Myocyte (in vitro differentiated cells): ENCODE measurements around the gene NKX6-1. TPM values are rescaled to one million over a fixed set of nuclear protein-coding genes. Genes with fewer than 3 reads are reported as not detected.

Experiments
- DNase-seq: peaks from one replicate; pipeline ENCODE4 v3.0.0-alpha.2; 2012; ENCODE audit warnings: low read depth
- total RNA-seq: library from RNA; depleted of rRNA; stranded (reverse); fragments of >200 nt; gene quantifications from 2 replicates; pipeline ENCODE4 v1.2.3, GENCODE V29; 2014

Gene NKX6-1
- total RNA-seq, 1 donor from 2014 or later = 0.94 TPM

DNA sequence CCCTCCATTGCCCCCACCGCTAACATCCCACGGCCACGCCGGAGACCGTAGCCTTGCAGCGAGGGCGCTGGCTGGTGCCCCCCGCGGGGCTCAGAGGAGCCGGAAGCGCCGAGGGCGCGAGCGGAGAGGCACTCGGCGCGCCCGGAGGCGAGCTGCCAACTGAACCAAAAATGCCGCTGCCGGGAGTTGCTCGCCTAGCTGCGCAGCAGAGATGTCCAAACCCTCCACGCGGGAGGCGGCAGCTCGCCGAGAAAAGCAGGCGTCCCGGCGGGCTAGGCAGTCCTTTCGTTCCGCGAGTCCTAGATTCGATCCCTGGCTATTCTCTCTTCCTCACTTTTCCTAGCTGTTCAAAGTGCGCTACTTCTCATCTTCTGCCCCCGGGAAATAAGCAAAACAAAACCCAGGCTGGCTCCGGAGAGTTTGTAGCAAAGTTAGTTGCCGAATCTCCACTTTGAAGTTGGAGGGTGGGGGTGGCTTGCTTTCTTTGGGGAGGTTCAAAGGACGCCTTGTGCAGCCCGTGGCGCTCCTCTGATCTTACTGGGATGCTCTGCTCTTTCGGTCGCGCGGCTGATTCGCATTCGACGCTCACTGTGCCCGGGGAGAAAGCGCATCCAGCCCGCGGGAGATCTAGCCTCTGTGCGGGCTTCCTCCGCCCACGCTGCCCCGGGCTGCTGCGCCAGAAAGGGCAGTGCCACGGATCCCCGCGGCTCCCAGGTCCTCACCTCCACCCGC lies 723 bp downstream of the NKX6-1 start:
- peak; percentile 38 for DNase-seq

DNA sequence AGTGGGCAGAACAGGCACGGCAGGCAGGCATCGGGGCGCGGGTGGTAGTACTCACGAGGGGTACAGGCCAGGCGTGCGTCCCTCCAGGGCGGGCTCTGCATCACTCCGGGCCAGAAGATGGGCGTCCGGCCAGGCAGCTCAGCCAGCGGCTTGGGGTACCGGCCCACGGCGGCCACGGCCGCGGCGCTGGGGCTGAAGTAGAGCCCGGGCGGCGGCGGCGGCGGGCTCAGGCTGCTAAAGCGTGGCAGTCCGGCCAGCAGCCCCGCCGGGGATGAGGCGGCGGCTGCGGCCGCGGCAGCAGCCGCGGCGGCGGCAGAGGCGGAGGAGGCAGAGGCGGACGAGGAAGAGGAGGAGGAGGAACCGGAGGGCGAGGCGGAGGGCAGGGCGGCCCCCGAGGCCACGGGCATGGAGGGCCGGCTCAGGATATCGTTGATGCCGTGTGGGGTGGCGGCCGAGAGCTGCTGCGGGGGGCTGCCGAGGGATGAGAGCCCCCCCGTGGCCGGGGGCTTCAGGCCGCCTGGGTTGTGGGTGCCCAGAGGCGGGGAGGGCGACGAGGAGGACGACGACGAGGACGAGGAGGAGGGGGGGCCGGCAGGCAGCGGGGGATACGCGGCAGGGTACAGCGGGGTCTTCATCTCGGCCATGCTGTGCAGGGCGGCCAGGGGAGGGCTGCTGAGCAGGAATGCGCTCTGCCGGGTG lies 1.4 kb downstream of the NKX6-1 start:
- DNase-seq = no peak

DNA sequence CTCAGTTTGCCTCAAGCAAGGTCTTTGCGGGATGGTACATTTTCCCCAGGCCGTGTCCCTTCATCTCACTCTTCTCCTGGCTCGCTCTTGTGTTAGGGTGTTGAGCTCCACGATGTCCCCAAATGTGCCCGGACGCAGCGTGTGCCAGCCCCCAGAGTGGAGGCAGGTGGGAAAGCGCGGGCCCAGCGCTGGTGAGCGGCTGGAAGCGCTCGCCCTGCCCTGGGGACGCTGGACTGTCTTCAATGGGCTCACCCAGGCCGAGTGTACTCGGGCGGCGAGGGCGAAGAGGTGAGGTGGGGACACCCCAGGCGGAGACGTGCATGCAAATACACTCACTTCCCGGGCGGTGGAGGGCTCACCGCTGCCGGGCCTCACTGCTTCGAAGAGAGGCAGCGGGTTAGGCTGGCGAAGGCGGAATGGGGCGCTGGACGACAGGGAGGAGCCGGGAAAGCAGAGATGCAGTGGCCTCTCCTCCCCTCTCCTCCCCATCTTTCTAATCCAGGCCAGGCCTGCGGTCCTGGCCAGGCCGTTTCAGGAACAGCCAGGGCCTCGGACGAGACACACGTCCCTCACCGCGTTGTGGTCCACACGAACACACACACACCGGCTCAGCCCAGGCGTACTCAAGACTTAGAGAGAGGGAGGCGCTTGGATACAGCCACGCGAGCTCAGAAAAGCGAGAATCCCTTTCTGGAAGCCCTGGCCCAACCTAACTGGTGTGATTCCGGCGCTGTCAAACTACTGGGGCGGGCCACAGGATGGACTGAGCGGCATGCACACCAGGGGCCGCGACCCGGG lies 2.2 kb downstream of the NKX6-1 start:
- DNase-seq = no peak

DNA sequence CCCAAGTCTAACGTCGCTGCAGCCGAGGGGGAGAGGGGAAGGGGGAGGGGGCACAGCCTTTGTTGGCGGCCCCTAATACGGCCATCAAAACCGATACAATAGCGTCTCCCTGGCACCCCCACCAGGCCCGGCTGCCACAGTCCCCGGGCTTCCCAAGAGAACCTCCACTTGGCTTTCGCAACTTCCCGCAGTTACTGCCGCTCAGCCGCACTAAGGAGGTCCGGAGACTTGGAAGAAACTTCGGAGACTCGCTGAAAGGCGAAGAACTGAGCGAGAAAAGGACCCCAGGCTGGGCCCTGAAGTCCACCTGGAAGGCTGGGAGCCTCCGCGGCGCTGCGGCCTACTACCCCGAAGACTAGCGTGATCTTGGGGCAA lies 2.8 kb downstream of the NKX6-1 start:
- no peak for DNase-seq

DNA sequence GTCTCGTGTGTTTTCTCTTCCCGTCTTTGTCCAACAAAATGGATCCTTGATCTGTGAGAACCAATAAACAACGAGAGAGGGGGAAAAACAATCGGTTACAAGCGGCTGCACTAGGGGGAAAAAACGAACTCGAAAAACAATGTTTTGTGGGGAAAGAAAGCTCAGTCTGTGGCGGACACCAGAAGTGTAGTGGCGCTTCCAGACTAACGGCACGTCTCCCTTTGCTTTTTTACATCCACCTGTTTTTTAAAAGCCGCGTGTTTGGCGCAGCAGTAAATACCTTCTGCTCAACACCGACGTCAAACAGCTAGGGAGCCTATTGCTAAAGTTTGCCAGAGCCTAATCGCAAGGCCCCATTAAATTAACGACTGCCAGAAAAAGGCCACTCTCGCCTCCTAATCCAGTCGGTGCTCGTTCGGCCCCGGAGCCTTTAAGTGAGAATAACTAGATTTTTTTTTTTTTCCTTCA lies 3.3 kb downstream of the NKX6-1 start:
- no peak for DNase-seq

DNA sequence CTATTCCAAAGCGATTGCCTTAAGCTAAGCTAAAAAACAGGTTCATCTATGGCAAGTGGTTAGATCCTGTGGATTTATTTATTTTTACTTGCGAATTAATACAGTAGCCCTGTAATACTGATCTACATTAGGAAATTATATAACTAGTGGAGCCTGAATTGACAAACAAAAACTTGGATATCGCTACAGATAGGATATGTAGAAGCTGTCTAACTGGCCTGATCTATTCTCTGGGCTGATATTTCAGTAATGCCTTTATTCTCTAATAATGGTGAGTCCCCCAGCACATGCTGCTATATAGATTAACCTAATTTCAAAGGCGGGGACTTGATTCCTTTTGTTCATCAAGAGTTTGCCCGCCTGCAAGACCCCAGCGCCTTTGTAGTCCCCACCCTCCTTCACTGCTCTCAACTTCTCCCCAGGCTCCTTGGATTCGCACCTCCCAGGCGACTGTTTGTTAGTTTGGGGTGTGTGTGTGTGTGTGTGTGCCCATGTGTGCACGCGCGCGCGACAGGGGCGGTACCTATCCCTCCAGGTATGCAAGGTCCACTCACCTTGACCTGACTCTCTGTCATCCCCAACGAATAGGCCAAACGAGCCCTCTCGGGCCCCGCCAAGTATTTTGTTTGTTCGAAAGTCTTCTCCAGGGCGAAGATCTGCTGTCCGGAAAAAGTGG lies 3.8 kb downstream of the NKX6-1 start:
- DNase-seq = no peak

DNA sequence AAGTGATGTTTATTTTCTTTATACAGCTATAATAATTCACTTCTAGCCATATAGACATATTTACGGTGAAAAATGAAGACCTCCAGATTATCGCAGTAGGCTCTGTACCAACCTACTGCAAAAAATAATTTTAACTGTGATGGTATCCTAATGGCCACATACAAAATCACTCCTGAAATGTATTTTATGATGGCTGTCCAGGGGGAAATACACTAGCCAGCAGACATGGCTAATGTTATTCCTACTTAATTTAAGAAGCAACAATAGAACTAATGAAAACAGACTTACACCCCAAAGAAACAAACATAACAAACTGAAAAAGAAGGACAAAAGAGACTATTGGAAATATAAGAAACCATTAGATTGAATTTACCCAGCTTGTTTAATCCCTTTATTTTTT lies 4.6 kb downstream of the NKX6-1 start:
- DNase-seq = no peak

DNA sequence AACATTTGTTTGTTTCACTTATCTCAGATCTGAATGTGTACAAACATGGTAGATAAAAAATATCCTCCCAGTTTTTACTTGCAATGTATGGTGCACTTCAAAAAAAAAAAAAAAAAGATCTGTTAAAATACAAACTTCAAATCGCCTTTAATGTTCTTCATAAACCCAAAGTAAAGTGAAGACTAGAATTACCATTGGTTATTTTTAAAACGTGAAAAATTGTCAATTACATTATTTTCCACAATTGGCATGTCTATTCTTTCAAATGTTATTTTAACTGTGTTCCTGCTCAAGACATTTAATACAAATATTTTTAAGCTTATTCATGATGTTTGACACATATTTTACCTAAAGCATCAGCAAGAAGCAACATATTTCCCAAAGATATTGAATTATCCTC lies 5.0 kb downstream of the NKX6-1 start:
- DNase-seq = no peak

DNA sequence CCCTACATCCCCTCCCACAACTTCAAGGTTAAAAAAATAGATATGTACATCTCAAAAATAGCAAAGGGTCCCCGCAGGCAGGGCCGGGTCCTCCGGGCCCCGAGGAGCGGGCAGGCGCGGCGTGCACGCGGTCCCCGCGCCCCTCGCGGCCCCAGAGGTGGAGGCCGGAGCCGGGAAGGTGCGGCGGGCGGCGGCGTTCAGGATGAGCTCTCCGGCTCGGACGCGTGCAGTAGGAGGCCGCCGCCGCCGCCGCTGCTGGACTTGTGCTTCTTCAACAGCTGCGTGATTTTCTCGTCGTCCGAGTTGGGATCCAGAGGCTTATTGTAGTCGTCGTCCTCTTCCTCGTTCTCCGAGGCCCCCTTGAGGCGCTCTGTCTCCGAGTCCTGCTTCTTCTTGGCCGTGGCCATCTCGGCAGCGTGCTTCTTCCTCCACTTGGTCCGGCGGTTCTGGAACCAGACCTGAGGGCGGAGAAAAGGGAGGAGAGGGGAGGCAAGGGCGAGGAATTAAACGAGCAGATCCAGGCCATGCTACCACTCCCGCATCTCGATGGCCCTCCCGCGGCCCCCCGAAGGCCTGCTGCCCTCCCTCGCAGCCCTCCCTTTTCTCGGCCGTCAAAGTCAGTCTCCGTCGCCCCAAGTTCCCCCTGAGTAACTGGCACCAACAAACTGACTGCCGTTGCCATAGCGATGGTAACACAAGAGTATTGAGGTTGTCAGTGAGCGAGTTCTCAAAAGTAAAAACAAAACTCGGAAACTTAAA lies 5.8 kb downstream of the NKX6-1 start:
- peak; percentile 48 for DNase-seq

DNA sequence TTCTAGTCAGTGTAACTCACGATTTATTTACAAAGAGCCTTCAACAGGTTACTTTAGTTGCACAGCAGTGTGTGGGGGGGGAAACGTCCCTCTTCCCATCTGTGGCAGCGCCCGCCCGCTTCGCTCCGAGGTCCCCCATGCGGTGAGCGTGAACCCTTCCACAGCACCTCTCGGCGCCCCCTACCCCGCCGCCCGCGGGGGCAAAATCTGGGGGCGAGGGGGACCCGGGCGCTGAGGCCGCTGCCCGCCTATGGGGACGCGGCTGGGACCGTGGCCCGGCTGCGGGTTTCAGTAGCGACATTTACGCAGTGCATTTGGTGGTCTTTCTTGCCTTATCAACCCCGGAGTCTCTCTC lies 6.4 kb downstream of the NKX6-1 start:
- DNase-seq = no peak

DNA sequence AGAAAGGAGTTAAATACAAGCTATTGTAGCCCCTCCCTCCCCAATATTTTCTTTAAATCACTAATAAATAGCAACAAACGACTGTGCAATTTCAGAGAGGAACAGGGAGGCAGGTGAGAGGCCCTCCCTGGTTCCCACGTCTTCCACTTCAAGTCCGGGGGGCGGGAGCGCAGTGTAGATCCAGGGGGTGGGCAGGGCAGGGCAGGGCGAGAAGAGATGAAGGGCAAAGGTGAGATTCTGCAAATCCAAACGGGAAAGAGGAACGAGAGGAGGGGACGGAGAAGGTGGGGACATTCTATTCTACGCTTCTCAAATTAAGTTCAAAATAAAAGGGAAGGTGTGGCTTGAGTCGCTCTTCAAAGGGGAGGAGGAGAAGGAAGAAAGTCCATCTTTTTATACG lies 6.8 kb downstream of the NKX6-1 start:
- no peak for DNase-seq

DNA sequence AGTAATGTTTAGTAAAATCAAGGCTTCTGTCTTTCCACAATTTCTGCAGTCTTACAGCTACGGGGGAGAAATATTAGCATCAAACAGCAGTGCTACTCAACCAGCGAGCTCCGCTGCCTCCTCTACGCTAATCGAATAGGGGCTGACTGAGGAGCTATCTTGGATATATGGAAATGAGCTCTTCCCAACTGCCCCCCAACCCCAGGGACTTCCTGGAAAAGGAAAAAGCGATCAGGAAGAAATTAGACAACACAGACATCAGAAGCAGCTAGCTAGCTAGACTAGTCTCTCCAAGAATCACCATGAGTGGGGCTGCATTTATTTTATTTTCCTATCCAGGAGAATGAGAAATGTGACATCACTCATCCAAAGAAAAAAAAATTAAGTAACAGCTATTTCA lies 7.6 kb downstream of the NKX6-1 start:
- DNase-seq = no peak

DNA sequence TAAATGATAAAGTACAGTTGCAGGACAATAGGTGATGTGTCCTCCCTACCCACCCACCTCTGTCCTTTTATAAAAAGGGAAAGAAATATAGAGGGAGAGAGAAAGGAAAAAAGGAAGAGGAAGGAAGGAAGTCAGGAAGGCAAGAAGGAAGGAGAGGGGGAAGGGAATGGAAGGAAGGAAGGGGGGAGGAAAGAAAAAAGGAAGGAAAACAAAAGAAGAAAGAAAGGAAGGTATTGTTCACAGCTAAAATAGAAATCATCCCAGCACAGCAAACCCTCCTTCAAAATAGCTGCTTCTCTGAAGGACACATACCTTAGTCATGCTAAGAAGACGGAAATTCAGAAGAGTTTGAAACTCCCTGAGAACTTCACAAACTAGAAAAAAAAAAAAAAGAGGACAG lies 8.4 kb downstream of the NKX6-1 start:
- DNase-seq = no peak

DNA sequence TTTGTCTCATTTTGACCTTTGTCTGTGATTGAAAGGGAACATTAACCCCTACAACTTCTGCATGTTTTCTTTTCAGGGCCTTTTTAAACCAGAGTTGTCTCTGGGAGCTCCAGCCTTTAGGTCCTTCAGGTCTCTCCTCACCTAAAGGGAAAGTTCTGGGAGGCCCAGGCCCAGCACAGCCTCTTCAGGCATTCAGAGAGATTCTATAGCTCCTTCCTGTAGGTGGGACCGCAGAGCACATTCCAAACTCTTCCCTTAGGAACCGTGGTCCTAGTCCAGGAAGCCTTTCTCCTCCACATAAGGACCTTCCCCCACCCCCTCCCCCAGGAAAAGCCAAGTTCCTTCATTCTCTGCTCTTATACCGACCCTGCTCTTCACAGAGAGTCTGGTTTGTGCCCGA lies 14.9 kb downstream of the NKX6-1 start:
- no peak for DNase-seq

DNA sequence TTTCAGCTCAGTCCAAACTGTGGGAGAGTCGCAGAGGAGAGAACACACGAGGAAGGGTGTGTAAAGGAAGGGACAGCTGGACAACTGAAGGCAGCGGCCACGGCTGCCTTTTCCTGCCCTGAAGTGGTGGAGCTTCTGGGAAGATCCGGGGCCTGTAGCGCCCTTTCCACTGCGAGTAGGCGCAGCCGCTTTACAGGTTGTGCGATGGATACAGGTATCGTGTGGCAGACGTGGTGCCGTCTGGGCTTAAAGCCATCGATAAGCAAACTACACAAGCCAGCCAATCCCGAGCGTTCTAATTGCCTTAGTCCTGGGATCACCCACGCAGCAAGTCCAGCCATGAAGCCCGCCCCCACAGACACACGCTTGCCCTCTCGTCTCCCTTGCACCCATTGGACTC lies 15.4 kb downstream of the NKX6-1 start:
- DNase-seq = no peak

DNA sequence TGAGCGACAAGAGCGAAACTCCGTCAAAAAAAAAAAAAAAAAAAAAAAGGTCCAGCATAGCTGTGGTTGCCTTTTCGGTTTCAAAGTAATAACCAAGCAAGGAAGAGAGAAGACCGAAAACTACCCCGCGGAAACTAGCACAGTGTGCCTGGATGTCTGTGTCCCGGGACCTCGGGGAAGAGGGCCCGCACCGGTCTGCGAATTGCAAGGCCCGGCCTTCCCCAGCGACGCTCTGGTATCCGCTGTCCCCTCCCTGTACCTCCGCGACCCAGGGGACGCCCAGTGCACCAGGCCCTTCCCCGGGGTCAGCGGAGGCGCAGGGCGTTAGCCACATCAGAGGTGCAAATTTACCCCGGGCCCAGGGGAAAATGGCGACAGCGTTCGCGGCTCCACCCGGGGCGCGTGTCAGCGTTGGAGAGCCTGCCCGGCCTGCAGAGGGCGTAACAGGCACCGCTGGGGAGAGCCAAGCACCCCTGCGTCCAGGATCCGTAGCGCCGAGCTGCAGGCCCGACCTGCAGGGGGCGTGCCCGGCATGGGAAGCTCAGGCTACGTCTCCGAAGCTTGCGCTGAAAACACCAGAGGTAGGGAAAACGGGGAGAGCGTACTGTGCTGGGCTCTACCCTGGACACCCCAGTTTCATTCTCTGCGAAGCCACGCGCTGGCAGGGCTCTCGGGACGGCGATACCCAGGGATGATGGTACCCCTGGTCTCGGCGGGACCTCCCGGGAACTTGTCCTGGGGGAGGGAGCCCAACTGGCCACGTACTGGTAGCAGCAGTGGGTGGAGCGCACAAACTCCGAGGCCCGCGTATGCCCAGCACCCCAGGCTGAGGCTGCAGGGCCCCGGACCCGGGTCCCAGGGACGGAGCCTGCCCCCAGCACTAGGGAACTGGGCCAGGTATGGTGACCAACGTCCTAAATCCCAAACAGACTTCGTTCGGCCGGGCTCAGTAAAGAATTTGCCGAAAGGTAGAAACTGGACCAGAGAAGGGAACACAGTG lies 16.2 kb downstream of the NKX6-1 start:
- DNase-seq = peak; percentile 23

DNA sequence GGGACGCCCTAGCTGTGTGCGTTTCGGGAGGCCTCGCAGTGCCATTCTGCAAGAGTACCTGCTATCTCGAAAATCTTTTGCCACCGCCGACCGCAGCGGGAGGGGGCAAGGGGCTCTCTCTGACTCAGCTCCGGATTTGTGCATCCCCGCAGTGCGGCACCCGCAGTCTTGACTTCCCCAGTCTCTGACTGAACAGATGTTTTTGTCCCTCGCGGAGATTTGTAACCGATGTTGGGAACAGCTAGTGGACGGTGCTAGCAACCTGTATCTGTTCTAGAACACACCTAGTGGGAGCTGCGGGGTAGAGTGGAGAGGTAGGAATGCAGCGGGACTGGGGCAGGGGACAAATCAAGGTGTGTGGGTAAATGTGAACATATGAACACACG lies 17.2 kb downstream of the NKX6-1 start:
- no peak for DNase-seq

DNA sequence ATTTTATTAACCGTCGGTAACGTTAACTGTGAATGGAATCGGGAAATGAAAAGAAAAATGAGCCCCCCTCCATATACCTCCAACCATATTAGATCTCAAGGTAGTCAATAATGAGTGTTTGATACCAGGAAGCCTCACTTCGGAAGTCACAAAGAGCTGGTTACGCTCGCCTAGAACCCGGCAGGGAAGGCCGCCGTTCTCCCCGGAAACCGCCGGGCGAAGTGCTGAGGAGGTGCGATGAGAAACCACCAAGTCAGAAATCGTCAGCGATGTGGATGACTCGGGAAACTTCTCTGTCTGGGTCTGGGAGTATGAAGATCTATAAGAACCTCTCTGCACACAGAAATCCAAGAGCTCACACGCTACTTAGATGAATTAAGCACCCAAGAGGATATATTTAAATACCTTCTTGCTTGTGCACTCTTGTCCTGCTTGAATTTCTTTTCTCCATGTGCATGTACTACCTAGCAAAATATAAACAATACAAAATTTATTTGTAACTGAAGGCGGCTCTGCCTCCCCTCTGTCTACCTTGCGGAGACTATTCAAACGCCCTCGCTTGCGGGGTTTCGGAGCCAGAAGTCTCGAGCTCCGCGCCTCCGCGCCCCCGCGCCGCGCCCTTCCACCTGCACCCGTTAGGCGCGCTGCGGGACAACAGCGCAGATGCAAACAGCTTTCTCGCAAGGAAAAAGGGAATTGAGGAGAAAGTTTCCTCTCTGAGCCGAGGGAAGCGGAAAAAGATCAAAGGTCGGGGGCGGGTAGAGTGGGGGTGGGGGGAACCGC lies 17.8 kb downstream of the NKX6-1 start:
- no peak for DNase-seq

DNA sequence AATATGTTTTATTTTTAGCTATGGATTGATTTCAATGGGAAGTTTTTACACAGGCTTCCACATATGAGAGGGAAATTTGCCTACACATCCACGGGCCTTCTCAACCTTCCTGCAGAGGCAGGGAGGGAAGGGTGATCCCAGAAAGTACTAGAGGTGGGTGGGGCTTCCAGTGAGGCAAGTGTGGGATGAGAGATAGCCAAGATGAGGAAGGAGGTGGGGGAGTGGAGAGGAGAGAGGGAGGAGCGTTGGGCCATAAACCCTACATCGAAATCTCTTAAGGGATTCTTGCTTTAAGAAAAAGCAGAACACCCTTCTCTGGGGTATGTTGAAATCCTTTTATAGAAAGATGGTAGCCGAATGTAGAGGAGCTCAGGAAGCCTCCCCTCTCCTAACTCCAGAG lies 19.0 kb downstream of the NKX6-1 start:
- DNase-seq = no peak
